ENCODE results near the gene KLHDC1.
"Not testable (repeated sequence)": the region's sequence is repeated elsewhere in the genome, so short reads cannot be mapped to it uniquely, and the experiment has no call there.

The KLHDC1 gene

DNA sequence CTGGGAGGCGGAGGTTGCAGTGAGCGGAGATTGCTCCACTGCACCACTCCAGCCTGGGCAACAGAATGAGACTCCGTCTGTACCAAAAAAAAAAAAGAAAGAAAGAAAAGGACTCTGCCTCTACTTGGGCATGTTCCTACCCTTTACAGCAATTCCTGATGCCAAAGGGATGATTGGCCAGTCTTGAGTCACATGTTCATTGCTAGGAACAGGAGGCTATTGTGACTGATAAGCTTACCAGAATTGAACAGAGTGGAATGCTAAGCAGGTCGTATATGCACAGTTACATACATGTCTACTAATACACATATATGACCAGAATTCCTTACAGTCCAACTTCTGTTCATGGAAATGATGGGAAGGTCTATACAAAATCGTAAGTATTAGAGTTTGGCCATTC is 34.3 kb downstream of the KLHDC1 start:
- no peak for DNase-seq

DNA sequence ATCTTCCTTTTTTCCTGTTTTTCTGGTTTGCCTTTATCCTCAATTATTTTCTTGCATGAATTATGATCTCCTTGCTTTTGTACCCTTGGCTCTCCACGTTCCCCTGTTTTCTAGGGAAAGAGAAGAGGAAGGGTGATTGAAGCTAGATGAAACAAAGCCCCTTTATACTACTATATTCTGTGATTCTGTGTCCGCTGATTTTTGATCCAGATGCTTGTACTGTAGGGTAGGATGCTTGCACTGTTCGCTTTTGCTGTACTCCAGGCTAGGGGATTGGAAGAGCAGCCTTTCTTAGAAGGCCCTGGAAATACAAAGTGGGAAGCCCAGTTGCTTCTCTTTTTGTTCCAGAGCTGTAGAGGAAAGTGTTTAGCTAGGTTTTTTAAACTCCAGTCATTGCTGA is 40.0 kb downstream of the KLHDC1 start:
- DNase-seq = no peak

DNA sequence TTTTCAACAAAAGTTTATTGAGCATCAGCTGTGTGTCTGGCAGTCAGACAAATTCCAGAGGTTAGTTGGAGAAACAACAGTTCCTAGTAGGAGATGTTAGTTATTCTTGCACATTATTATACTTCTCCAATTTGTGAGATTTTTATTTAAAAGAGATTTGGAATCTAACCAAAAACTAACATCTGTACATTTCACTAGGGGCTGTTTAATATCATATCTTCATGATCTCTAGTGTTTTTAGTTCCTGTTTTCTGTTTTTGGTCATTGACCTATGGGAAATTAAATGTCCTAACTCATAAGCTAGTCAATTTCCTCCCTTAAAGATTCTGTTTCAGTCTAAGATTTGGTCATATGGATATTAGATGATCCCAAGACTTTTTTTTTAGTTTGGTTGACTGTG is 40.9 kb downstream of the KLHDC1 start:
- no peak for DNase-seq

DNA sequence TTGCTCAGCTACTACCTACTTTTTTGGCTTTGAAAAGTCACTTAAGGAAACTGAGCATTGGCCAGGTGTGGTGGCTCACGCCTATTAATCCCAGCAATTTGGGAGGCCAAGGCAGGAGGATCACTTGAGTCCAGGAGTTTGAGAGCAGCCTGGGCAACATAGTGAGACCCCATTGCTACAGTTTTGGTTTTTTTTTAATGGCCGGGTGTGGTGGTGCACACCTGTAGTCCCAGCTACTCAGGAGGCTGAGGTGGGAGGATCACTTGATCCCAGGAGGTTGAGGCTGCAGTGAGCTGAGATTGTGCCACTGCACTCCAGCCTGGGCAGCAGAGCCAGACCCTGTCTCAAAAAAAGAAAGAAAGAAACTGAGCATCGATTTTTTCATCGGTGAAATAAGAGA is 42.7 kb downstream of the KLHDC1 start:
- not testable (repeated sequence) for DNase-seq

DNA sequence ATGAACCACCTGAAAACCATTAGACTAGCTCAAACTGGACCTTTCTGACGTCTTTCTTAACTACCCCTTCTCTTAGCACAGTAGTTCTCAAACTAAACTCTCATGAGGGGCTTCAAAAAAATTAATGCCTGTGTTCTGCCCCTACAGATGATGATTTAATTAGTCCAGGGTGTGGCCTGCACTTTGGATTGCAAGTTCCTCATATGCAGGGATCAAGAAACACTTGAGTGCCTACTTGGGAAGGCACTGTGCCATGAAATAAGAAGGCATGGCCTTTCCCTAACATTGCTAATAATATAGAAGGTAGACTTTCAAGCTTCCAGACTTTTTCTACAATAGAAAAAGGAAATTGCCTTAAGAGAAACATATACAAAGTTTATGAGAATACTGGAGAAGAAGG is 52.3 kb downstream of the KLHDC1 start:
- DNase-seq = no peak

DNA sequence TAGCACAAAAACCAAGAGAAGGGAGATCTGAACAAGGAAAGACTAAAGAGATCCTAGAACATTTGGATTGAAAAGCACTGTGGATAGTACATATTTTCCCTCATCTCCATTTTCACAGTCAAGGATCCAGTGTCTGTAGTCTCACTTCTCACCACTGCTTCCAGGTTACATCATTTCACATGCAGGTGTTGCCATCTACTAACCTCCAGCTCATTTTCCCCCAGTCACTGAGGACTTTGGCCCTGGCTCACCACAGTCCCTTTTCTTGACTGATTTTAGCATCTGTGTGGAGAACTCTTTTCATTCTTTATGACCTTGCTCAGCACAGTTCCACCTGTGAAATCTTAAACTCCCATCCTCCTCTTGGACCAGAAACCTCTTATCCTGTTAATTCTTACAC is 53.6 kb downstream of the KLHDC1 start:
- DNase-seq = not testable (repeated sequence)

DNA sequence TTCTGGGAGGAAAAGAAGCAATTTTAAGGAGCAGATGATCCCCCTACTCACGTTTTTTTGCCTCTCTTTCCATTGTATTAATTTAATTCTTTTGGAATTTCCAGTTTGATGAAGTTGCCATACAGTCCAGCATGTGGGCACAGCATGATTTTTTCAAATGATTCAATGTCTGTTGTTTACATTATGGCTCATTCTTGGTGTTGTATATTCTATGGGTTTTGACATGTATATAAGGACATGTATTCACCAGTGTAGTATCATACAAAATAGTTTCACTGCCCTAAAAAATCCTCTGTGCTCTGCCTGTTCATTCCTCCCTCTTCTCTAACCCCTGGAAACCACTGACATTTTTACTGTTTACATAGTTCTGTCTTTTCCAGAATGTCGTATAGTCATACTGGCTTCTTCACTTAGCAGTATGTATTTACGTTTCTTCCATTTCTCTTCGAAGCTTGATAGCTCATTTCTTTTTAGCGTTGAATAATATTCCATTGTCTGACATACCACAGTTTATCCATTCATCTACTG is 61.7 kb downstream of the KLHDC1 start:
- no peak for DNase-seq

DNA sequence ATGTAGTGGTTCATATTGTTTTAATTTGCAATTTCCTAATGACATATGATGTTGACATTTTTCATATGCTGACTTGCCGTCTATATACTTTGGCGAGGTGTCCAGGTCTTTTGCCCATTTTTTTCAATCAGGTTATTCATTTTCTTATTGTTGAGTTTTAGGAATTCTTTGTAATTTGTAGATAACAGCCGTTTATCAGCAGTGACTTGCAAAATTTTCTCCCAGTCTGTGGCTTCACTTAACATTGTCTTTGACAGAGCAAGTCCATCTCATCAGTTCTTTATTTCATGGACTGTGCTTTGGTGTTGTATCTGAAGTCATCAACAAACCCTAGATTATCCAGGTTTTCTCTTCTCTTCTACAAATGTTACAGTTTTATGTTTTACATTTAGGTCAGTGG is 62.5 kb downstream of the KLHDC1 start:
- DNase-seq = no peak

DNA sequence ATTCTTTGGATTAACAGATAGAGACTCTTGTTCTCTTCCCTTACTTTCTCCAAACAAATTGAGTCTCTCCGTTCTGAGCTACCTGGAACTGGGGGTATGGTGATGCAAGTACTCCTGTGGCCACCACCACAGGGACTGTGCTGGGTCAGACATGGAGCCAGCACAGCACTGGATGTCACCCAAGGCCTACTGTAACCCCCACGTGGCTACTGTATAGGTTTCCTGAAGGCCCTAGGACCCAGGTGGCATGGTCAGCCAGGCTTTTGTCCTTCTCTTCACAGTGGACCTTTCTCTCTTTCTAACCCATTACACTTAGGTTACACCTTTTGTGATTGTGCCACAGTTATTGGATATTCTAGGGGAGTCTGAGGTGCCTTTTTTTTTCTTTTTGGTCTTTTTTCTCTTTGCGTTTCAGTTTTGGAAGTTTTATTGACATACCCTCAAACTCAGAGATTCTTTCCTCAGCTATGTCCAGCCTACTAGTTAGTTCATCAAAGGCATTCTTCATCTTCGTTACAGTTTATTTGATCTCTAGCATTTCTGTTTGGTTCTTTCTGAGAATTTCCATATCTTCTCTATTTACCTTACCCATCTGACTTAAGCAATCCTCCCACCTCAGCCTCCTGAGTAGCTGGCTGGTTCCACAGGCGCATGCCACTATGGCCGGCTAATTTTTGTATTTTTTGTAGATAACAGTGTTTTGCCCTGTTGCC is 69.1 kb downstream of the KLHDC1 start:
- no peak for DNase-seq

DNA sequence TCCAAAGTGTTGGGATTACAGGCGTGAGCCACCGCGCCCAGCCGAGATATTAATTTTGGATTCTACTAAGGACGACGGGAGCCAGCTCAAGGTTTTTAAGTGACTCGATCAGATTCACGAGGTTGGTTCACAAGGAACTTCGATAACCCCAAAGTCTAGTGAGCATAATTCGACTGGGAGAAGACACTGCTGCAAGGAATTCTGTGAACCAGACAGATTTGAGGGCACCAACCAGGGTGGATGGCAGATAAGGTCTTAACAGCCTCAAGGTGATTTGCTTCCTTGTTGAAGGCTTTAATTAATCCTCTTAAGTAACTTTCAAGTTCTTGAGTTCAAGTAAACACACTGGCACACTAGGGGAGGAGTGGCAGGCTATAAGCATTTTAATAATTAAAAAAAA is 73.9 kb downstream of the KLHDC1 start:
- DNase-seq = peak; percentile 6

DNA sequence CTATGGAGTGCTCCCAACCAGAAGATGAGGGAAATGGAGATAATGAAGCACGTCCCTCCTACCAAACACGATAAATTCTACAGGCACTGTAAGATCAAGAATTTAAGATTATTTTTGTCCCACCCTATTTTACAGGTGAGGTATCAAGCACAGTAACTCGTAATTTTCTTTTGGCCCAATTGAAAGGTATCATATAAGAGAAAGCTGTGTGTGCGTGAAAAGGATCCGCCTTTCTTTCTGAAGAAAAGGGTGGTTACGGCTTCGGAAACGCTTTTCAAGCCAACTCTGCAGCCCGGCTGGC is 74.3 kb downstream of the KLHDC1 start:
- DNase-seq = no peak

DNA sequence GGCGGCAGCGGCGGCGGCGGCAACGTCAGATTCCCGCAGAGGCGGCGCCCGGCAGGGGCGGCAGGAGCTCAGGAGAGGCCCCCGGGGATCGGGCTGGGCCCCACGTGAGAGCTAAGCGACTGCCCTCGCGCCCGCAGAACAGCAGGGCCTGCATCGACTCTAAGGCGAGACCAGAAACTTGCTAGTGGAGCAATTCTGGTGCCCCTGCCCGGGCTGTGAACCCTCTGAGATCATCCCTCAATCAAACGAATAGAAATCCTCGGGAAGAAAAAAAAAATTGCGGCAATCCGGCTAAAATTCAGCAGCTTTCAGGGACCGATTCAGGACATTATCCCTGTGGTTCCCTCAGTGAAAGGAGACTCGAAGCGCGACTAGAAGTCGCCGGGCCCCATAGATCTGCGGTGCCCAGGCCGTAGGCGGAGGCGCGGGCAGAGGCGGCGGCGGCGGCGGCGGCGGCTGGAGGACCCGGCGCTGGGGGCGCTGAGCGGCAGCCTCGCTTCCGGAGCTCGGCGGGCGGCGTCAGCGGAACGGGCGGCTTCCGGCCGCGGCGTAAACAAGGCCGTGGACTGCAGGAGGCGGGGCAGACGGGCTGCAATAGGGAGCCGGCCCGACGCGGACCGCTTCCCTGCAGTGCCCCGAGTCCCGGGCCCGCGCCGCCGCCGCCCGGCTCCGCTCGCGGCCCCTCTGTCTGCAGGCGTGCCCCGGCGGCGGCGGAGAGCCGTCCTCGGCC is 74.8 kb downstream of the KLHDC1 start, which contains the start of gene KLHDC2:
Gene KLHDC2, plus strand, starts transcription at position 583 of the 730 bp plus-strand sequence. CDS start 316 bp downstream, outside the sequence.
- peak; percentile 87 for DNase-seq

DNA sequence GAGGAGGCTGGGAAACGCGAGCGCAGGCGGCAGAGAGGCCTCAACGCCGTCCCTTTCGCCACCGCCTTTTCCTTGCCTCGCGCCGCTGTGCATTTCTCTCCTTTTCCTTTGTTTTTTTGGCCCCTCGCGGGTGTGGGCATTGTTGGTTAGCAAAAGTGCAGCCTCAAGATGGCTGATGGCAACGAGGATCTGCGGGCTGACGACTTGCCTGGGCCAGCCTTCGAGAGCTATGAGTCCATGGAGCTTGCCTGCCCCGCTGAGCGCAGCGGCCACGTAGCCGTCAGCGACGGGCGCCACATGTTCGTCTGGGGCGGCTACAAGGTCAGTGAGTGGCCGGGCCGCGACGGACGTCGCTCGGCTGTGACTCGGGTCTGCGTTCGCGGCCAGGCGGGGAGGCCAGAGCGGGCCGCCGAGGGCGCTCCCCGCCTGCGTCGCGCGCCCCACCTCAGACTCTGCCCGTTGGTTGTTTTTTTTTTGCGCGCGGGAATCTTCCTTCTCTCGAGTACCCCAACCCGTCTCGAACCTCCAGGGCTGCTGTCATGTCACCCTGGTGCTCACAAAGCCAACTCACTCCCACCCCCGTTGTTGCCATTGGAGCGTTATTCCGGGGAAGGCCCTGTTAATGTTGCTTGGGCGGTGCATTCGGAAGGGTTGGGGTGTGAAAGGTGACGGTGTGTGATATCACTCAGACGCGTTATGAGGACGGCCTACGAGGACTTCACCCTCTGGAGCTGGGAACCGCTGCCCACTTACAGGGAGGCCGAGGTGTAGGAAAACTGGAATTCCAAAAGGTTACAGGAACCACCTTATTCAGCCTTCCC is 75.6 kb downstream of the KLHDC1 start:
- DNase-seq = peak; percentile 69

DNA sequence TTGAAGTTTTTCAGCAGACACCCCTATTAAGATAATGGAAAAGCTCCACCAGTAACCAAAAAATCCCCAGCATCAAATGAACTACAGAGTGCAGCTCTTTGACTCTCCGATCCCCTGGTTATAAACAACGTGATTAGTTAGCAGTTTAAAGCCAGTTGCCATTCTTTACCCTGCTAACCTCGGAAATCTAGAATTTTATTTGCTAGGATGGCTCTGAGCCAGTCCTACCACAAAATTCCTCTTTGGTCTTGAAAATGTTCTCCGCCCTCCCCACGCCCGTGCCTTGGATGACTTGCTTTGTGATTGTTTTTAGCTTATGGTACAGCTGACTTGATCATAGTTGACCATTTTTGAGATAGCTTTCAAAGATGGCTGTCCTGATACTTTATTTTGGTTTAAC is 76.3 kb downstream of the KLHDC1 start:
- peak; percentile 63 for DNase-seq

DNA sequence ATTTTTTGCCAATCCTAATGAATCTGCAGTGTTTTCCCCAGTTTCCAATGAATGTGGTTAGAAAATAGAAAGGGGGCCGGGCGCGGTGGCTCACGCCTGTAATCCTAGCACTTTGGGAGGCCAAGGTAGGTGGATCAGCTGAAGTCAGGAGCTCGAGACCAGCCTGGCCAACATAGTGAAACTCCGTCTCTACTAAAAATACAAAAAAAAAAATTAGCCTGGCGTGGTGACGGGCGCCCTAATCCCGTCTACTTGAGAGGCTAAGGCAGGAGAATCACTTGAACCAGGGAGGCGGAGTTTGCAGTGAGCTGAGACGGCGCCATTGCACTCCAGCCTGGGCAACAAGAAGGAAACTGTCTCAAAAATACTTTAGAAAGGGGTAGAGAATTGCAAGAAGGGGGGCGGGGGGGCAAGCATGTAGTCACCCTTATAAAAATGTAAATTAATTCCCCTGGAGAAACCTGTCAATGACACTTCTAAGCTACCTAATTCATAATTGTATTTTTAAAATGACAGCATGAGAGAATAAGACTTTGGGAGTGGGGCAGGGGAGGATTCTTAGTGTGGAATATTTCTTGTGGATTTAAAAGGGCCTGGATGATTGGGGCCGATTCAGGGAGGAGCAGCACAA is 76.8 kb downstream of the KLHDC1 start:
- no peak for DNase-seq

DNA sequence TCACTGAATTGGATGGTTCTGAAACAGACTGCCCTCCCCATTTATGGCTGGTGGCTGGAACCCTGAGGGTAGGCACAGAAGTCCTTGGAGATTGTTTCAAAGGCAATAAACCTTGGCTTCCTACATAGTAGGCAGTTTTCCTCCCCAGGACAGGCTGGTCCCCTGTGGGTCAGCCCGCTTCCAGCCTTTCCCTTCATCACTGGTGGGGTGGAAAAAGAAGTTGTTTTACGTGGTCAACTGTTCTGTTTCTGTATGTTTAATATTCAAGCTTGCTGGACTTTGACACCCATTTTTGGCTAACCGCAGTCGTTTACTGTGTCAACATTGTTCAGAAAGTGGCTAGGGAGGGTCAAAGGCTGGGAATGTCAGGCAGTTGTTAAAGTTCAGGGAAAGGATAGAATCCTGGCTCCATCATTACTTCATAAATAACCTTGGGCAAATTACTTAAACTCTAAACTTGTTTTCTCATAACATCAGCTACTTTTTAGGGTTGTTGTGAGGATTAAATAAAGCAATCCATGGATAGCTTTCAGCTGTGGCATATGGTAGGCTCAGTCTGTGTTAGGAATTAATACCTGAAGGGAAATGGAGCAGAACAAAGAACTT is 77.4 kb downstream of the KLHDC1 start:
- peak; percentile 38 for DNase-seq

DNA sequence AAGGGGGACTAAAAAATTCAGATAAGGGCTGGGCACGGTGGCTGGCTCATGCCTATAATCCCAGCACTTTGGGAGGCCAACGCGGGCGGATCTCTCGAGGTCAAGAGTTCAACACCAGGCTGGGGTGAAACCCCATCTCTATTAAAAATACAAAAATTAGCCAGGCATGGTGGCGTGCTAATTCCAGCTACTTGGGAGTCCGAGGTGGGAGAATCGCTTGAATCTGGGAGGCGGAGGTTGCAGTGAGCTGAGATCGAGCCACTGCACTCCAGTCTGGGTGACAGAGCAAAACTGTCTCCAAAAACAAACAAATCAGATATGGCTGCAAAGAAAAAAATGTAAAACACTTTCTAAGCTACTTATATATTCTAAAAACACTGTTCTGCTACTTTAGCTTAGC is 78.8 kb downstream of the KLHDC1 start:
- not testable (repeated sequence) for DNase-seq

DNA sequence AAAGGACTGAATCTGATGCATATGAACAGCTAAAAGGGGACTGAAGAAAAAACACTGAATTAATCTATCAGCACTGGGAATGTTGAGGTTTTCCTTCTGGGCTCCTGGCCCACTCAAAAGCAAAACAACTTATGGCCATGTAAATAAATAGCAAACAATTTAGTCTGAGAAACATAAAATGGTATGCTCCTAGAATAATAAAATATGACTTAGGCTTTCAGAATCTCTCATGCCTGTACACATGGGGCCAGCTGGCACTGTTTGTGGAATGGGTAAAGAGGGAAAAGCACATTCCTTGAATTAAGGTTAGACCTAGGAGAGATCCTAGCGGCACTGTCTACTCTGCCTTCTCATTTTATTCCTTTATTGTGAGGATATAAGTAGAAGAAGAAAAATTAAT is 81.2 kb downstream of the KLHDC1 start:
- no peak for DNase-seq

DNA sequence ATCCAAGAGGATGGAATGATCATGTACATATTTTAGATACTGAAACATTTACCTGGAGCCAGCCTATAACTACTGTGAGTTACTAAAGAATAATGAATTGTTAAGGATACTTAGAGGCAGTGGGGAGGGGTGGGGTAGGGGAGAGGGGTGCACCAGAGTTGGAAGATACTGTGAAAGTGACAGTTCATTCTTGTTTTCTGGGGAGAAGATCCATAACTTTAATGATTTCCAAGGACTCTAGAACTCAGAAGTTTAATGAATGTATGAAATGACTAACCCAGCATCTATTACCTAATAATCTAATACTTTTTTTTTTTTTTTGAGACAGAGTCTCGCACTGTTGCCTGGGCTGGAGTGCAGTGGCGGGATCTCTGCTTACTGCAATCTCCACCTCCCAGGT is 85.5 kb downstream of the KLHDC1 start:
- DNase-seq = no peak

DNA sequence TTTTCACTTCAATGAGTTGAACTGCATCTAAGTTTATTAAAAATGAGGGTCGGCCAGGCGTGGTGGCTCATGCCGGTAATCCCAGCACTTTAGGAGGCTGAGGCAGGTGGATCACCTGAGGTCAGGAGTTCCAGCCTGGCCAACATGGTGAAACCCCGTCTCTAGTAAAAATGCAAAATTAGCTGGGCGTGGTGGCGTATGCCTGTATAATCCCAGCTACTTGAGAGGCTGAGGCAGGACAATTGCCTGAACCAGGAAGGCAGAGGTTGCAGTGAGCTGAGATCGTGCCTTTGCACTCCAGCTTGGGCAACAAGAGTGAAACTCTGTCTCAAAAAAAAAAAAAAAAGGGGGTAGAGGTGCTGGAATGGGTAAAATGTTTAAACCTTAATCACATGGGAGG is 88.1 kb downstream of the KLHDC1 start:
- DNase-seq = not testable (repeated sequence)

DNA sequence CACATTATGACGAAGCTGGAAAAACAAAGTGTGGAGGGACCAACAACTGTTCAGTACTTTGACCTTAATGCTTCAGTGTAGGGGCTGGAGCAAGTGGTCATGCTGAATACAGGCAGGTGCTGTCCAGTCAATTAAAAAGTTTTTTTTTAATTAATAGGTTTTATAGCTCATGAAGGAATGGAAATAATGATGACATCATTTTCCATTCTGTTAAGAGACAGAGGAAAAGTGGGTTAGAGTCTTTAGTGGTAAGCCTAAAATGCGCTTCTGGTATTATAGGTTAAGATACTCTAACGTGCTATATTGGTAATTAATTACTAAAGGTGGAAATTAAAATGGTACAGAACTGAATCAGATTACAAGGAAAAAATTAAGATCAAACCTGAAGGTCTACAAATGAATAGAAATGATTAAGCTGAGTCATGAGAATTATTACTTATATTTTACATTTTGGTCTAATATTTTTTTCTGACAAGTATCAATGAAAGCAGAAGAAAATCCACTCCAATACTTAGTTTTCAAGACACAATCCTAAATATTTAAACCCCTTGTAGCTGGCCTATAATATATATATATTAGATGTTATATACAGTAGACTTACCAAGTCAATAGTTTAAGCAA is 90.6 kb downstream of the KLHDC1 start:
- DNase-seq = no peak

DNA sequence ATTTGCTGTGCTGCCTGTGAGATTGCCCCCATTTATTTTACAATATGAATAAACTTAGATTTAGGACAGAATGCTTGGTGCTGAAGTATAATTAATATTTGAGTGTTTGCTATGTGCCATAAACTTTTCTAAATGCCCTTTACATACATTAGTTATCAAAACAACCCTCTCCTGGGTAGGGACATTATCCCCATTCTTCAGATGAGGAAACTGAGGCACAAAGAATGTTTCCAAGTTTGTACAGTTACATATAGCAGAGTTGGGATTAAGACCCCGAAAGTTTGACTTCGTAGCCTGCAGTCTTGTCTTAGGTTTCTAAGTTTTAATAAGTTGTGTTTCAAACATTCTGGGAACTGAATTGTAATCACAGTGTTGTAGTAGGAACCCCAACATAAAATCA is 93.4 kb downstream of the KLHDC1 start:
- no peak for DNase-seq
